T-helper 17 cell (primary cell): ENCODE results near the gene PTPRN2. TPM values are rescaled to one million over a fixed set of nuclear protein-coding genes. Genes with fewer than 3 reads are reported as not detected.

ENCODE experiments used
- ATAC-seq: fragments of 150-1000 bp; cut with Tn5 transposase; 2 replicates; pipeline ENCODE4 v1.10.0; 2021; ENCODE audit warnings: mild to moderate bottlenecking, moderate library complexity
- DNase-seq, 3 donors: peaks; one replicate each; pipeline versions ENCODE4 v3.0.0 to v3.0.0-alpha.2; 2020 to 2021
- H3K9me3 ChIP-seq: one replicate; pipeline ENCODE4 v1.7.0; 2013; ENCODE audit warnings: low read length, mild to moderate bottlenecking; ENCODE audit not compliant: control insufficient read depth, poor library complexity, severe bottlenecking
- H3K27ac Mint-ChIP-seq: one replicate; pipeline ENCODE4 v1.8.0; 2022; ENCODE audit warnings: mild to moderate bottlenecking, moderate library complexity, mixed read lengths
- H3K27me3 Mint-ChIP-seq: one replicate; pipeline ENCODE4 v1.8.0; 2022; ENCODE audit warnings: mixed read lengths
- H3K36me3 Mint-ChIP-seq: one replicate; pipeline ENCODE4 v1.8.0; 2022; ENCODE audit warnings: low read depth, mixed read lengths
- H3K4me1 Mint-ChIP-seq: one replicate; pipeline ENCODE4 v1.8.0; 2022; ENCODE audit warnings: mild to moderate bottlenecking, mixed read lengths
- H3K4me3 Mint-ChIP-seq: one replicate; pipeline ENCODE4 v1.8.0; 2022; ENCODE audit warnings: mild to moderate bottlenecking, moderate library complexity, mixed read lengths
- total RNA-seq, 4 donors: library from RNA in 2 of 4; stranded (reverse) in 2 of 4; gene quantifications; one replicate each; pipeline ENCODE4 v1.2.3 and lab custom pipeline; 2022 to 2026

The PTPRN2 gene
- total RNA-seq, 2 donors from 2014 or later, result 0.42 to 0.57 TPM

DNA sequence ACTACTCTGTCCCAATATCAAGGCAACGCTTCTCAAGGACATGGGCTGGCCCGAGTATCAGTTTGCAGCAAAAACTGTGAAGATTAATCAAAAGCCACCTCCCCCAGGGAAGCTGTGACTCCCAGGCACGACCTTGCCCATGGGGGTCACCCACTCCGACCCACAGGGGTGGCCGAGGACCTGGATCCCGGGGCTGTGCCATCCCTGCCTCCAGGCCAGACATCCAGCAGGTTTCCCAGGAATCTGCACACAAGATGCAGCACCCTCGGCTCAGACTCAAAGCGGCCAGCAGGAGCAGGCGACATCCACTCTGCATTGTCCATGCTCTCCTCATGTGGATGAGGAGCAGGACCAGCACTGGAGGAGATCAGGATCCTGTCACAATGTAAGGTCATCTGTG, 39.8 kb downstream of the PTPRN2 start:
- ATAC-seq (no peak), DNase-seq (no peak)
- no peak overlapping the region for H3K27ac Mint-ChIP-seq
- peaks cover 2% of the 10 kb centered on the region for H3K36me3 Mint-ChIP-seq
- H3K9me3 ChIP-seq, result no peaks in the 10 kb centered on the region
- no peak overlapping the region for H3K4me3 Mint-ChIP-seq
- H3K27me3 Mint-ChIP-seq, result peaks cover 16% of the 10 kb centered on the region
- peaks cover 3% of the 10 kb centered on the region for H3K4me1 Mint-ChIP-seq

DNA sequence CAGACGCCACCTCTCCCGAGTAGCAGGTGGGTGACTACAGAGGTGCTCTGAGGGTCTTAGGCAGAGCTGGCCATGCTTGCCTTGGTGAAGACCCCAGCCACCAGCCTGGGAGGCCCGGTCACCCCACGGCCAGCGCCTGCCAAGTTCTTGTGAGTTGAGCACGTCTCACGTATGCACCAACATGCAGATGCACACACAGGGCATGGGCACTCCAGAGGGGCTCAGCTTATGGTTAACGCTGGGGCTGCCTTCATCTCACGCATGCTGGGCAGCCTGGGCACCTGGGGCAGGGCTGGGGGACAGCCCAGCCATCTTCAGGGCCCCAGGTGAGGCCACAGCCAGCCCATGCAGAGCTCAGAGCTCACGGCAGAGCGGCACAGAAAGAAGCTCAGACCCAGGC, 41.0 kb downstream of the PTPRN2 start:
- Mint-ChIP-seq H3K4me1 (peaks cover 3% of the 10 kb centered on the region), H3K27ac (peak overlapping the region; percentile 2), H3K36me3 (peaks cover 2% of the 10 kb centered on the region), H3K4me3 (no peak overlapping the region), H3K27me3 (peaks cover 14% of the 10 kb centered on the region)
- ATAC-seq (no peak), DNase-seq (no peak)
- H3K9me3 ChIP-seq, result no peaks in the 10 kb centered on the region

DNA sequence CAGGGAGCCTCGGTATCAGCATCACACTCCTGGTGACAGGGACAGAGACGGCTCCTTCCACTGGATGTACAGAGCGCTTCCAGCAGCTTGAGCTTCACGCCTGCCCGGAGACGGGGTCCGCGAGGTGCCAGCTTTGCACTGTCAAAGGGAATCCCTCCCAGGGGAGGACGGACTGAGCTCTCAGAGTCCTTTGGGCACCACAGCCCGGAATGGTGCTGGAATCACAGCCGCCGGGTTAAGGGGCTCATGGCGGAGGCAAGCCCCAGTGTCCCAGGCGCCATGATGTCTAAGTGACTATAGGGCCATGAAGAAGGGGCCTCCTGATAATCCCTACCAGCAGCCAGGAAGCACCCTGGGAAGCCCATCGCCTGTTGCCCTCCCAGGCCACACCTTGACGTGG, 41.4 kb downstream of the PTPRN2 start:
- DNase-seq (no peak), ATAC-seq (no peak)
- Mint-ChIP-seq H3K27me3 (peaks cover 18% of the 10 kb centered on the region), H3K4me1 (peaks cover 8% of the 10 kb centered on the region), H3K27ac (no peak overlapping the region), H3K4me3 (no peak overlapping the region), H3K36me3 (peaks cover 2% of the 10 kb centered on the region)
- no peaks in the 10 kb centered on the region for H3K9me3 ChIP-seq

DNA sequence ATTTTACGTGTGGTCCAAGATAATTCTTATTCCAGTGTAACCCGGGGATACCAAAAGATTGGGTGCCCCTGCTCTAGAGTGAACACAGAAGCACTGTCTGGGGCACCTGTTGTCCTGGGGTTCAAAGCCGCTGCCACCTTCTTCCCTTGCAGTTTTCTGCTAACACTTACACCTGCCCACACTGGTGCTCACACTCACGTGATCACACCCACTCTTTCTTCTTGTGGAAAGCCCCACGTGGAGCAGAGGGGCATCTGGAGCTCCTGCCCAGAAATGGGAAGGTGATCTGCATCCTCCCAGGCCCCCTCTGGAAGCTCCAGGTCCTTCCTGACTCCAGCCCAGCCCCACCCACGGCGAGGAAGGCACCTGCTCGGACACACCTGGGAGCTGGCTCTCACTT, 42.9 kb downstream of the PTPRN2 start:
- no peak overlapping the region for H3K27ac Mint-ChIP-seq
- no peak overlapping the region for H3K4me3 Mint-ChIP-seq
- H3K36me3 Mint-ChIP-seq, result peaks cover 2% of the 10 kb centered on the region
- H3K27me3 Mint-ChIP-seq, result peaks cover 18% of the 10 kb centered on the region
- DNase-seq (no peak), ATAC-seq (no peak)
- H3K9me3 ChIP-seq, result no peaks in the 10 kb centered on the region
- H3K4me1 Mint-ChIP-seq, result peaks cover 5% of the 10 kb centered on the region

DNA sequence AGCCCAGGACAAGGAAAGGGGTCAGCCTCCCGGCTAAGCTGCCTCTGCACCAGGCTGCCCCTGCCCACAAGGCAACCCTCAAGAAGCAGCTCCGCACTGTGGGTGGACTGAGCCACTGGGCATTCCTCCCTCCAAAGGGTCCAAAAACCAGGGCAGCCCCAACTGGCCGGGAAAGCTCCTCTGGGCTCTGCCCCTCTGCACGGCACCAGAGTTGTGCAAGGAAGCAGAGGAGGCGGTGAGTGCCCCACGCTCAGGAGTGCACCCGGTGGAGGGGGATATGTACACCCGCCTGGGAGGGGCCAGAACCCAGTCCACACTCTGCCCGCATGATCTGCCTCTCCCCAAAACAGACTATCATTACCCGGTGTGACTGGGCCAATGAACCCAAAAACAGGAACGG, 43.8 kb downstream of the PTPRN2 start:
- no peak overlapping the region for H3K27ac Mint-ChIP-seq
- H3K9me3 ChIP-seq, result no peaks in the 10 kb centered on the region

DNA sequence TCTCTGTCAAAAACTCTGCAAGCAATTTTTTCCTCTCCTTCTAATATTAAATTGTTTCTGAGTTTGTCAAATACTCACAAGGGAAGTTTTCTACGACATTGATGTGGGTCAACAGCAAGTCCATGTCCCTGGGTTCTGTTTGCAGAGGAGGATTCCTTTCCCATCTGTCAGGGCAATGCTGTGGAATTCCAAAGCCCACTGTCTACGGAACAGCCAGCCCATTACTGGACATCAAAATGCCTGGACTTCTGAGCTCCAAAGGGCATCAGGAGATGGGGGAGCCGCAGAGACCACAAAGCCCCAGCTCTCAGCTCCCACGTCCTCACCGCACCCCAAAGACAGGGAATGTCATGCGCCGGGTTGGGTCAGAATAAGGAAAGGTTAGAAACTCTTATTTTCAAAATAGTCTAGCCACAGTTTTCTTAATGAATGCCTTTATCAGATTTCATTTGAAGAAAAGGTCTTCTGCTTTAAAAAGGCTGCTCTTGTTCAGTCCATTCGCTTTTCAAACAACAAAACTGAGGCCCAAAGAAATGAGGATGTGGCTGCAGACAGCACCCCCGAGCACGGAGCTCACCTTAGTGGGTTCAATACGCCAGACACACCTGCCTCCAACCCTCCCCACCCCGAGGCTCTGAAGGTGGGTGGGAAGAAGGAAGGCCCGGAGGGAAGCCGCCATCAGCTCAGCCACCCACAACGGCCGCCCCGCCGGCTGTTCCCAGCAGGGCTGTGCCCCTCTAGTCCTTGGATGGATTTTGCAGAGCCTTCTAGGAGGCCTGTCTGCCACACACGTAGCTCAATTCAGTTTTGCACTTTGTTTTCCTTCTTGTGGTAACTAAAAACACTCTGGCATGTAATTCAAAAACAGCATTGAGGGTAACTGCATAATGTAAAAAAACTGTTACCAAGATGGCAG, 44.7 kb downstream of the PTPRN2 start:
- H3K36me3 Mint-ChIP-seq, result no peaks in the 10 kb centered on the region
- no peak overlapping the region for H3K4me3 Mint-ChIP-seq
- ATAC-seq (no peak), DNase-seq (no peak)
- no peak overlapping the region for H3K27ac Mint-ChIP-seq
- no peaks in the 10 kb centered on the region for H3K9me3 ChIP-seq
- peaks cover 5% of the 10 kb centered on the region for H3K4me1 Mint-ChIP-seq
- peaks cover 12% of the 10 kb centered on the region for H3K27me3 Mint-ChIP-seq

More for the DNA sequence above, 43.8 kb downstream of the PTPRN2 start:
- DNase-seq, result no peak
- no peak for ATAC-seq
- Mint-ChIP-seq H3K4me1 (peaks cover 5% of the 10 kb centered on the region), H3K4me3 (no peak overlapping the region), H3K27me3 (peaks cover 18% of the 10 kb centered on the region), H3K36me3 (peaks cover 2% of the 10 kb centered on the region)

DNA sequence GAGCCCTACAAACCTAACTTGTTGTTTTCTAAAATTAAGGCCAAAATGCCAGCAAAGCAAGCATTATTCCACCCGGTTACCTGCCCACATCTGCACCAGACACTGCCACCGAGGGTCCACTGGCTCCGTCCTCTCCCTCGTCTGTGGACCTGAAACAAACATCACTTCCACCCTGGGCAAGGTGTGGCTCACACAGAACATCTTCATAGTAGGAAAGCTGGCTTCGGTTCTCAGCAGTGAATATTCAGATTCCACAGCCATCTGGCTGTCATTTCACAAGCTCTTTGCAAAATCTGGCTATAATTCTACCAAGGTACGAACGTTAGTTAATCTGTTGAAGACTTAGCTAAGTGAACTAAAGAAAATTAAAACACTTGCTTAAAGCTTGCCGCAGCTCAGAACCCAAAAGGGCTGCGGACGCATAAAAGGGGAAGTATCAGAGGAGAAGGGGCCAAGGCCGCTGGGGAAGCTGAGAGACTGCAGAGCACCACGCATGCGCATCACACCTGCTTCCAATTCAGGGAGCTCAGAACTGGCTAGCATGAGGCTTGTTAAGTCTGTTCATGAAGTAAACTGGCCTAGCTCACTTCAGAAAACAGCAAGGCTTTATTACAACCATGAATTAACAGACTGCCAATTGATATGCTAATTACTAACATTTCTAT, 46.1 kb downstream of the PTPRN2 start:
- H3K9me3 ChIP-seq, result no peaks in the 10 kb centered on the region
- Mint-ChIP-seq H3K27me3 (peaks cover 5% of the 10 kb centered on the region), H3K4me3 (no peak overlapping the region), H3K4me1 (peaks cover 7% of the 10 kb centered on the region), H3K27ac (no peak overlapping the region), H3K36me3 (no peaks in the 10 kb centered on the region)
- no peak for DNase-seq
- ATAC-seq, result no peak

DNA sequence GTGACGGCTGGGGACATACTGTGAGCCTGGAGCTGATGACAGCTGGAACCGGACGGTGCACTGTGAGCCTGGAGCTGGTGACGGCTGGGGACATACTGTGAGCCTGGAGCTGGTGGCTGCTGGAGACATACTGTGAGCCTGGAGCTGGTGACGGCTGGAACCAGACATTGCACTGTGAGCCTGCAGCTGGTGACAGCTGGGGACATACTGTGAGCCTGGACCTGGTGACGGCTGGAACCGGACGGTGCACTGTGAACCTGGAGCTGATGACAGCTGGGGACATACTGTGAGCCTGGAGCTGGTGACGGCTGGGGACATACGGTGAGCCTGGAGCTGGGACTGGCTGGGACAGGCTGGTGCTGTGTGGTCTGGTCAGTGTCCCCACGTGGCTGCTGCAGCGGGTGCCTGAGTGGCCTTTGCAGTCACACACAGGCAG, 47.9 kb downstream of the PTPRN2 start:
- Mint-ChIP-seq H3K4me3 (no peak overlapping the region), H3K36me3 (no peaks in the 10 kb centered on the region), H3K4me1 (peaks cover 7% of the 10 kb centered on the region), H3K27me3 (peaks cover 5% of the 10 kb centered on the region), H3K27ac (no peak overlapping the region)
- DNase-seq, result no peak
- no peaks in the 10 kb centered on the region for H3K9me3 ChIP-seq
- ATAC-seq, result no peak

DNA sequence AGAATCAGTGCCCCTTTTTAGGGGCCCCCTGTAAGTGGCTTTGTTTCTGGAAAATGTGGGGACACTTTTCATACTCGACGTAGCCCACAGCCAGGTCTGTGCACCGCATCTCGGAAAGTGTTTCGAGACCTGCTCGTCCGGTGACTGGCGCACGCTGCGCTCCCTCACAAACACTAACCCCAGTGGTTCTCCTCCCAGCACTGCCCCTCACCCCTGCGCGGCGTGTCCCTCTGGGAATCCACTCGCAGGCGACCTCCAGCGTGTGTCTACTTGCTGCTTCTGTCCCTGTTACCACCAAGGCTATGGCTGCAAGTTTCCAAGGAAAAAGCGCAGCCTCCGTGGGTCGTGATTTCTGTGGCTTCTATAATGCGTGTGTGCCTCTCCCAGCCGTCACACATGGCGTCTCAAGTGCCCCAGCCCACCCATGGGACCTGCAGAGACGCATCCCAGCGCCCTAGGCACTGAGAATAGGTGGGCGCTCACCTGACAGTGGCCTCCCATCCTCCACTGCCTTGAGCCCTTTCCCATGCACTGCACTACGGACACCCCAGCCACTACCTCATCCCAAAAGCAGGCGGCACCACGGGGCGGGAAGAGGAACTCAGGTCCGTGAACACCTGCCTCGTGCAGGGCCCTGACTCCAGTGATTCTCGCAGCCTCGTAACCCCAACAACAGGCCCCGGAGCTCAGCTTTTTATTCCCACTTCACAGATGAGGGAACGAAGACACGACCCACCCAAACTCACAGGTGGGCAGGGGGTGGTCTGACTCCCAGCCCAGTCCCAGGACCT, 49.3 kb downstream of the PTPRN2 start:
- Mint-ChIP-seq H3K36me3 (no peaks in the 10 kb centered on the region), H3K4me3 (no peak overlapping the region), H3K27ac (no peak overlapping the region), H3K4me1 (peaks cover 7% of the 10 kb centered on the region), H3K27me3 (peaks cover 6% of the 10 kb centered on the region)
- ATAC-seq, result no peak
- H3K9me3 ChIP-seq, result no peaks in the 10 kb centered on the region
- DNase-seq, result no peak

DNA sequence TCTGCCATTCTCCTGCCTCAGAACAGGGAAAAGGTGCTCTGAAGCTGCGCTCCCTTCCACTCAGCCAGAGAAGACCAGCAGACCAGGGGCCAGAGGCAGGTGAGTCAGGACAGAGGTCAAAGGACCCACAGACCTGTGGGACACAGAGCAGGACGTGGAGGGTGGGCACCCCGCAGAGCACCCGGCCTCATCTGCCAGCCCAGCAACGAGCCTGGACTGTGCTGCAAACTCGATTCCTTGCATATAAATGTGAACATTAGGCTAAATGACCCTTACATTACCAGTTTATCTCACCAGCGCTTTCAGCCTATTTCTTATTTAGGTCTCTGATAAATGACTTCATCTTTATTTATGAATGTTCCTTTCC, 50.1 kb downstream of the PTPRN2 start:
- DNase-seq (no peak), ATAC-seq (no peak)
- Mint-ChIP-seq H3K36me3 (no peaks in the 10 kb centered on the region), H3K27me3 (peaks cover 14% of the 10 kb centered on the region), H3K4me1 (peaks cover 7% of the 10 kb centered on the region), H3K4me3 (no peak overlapping the region), H3K27ac (no peak overlapping the region)
- H3K9me3 ChIP-seq, result no peaks in the 10 kb centered on the region

DNA sequence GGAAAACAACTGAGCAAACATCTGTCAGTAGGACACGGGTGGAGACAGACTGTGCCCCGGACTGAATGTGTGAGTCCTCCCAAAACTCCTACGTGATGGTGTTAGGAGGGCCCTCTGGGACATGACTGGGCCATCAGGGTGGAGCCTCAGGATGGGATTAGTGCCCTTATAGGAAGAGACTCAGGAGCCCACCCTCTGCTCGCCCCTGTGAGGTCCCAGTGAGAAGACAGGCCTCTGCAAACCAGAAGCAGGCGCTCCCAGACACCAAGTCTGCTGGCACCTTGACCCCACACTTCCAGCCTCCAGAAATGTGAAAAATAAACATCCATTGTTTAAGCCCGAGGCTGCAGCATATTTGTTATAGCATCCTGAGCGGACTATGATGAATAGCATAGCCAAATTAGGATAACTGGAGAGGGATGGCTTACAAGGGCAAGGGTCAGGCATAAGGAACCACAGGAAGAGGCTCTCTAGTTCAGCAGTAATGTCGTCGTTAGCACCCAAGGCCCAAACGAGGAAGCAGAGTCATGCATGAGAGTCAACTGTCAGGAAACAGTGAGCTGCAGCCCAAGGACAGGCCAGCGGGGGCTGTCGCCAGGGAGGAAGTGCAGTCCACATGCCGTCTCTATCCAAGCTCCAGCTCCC, 50.6 kb downstream of the PTPRN2 start:
- H3K9me3 ChIP-seq, result no peaks in the 10 kb centered on the region
- Mint-ChIP-seq H3K27me3 (peaks cover 19% of the 10 kb centered on the region), H3K4me1 (peaks cover 7% of the 10 kb centered on the region), H3K36me3 (no peaks in the 10 kb centered on the region), H3K27ac (no peak overlapping the region), H3K4me3 (no peak overlapping the region)
- DNase-seq (no peak), ATAC-seq (no peak)

DNA sequence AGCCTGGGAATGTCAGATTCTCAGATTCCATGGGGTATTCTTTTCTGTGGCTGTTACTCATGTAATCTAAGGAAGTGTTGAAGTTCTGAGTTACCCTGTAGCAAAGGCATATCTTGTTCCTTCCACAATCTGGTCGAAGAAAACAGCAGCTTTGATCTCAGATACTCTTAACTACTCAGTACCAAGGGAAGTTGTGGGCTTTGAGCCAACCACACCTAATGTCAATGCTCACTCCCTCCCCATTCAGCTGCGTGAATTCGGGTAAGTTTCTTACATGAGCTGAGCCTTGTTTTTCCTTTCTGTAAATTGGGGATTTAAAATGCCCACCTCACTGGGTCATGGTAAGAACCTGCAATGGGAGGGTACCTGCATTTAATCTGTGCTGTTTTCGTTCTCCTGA, 52.5 kb downstream of the PTPRN2 start:
- DNase-seq, result no peak

DNA sequence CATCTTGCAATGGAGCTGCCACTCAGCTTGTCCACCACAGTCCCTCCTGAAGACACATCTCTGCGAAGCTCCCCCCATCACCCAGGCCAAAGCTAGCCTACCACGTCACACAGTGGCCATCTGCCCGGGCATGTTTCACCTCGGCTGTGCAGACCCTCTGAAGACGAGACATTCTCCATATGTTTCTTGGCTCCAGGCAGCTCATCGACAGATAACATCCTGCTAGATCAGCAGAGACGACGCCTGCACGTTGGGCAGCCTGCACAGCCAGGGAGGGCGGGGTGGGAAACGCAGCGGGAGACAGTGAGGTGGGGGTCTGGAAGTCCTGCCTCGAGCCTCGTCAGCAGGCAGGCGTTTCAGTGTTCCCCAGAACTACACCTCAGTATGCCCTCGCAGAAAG, 53.0 kb downstream of the PTPRN2 start:
- DNase-seq, result no peak
- H3K36me3 Mint-ChIP-seq, result no peaks in the 10 kb centered on the region

More for the DNA sequence above, 52.5 kb downstream of the PTPRN2 start:
- Mint-ChIP-seq H3K27ac (no peak overlapping the region), H3K27me3 (peaks cover 21% of the 10 kb centered on the region), H3K4me1 (peaks cover 2% of the 10 kb centered on the region), H3K36me3 (no peaks in the 10 kb centered on the region), H3K4me3 (no peak overlapping the region)
- ATAC-seq, result no peak
- no peaks in the 10 kb centered on the region for H3K9me3 ChIP-seq

More for the DNA sequence above, 53.0 kb downstream of the PTPRN2 start:
- peaks cover 26% of the 10 kb centered on the region for H3K27me3 Mint-ChIP-seq
- no peak overlapping the region for H3K27ac Mint-ChIP-seq
- ATAC-seq, result no peak
- no peaks in the 10 kb centered on the region for H3K9me3 ChIP-seq
- H3K4me1 Mint-ChIP-seq, result peaks cover 2% of the 10 kb centered on the region
- H3K4me3 Mint-ChIP-seq, result no peak overlapping the region
